SK-N-SH treated with all-trans-retinoic acid at 6 μM for 48 hours (cell line): ENCODE data around the gene ZNF283.

Experiments used
- BACH2 ChIP-seq: fragments of 250-450 bp; sonication (Bioruptor Pico); IDR thresholded peaks from 2 replicates; pipeline ENCODE4 v1.9.0; 2021; ENCODE audit warnings: mild to moderate bottlenecking, borderline replicate concordance
- GLIS3 ChIP-seq: fragments of 250-450 bp; sonication (Bioruptor Pico); IDR thresholded peaks from 2 replicates; pipeline ENCODE4 v1.5.0; 2020; ENCODE audit warnings: mild to moderate bottlenecking, moderate library complexity
- ISL1 ChIP-seq: fragments of 250-450 bp; sonication (Bioruptor Pico); IDR thresholded peaks from 2 replicates; pipeline ENCODE4 v2.1.2; 2022; ENCODE audit warnings: mild to moderate bottlenecking, moderate library complexity
- OSR1 ChIP-seq: fragments of 250-450 bp; sonication (Bioruptor Pico); IDR thresholded peaks from 2 replicates; pipeline ENCODE4 v1.8.0; 2022; ENCODE audit warnings: moderate library complexity, mild to moderate bottlenecking, inconsistent platforms
- PATZ1 ChIP-seq: fragments of 250-450 bp; sonication (Bioruptor Pico); IDR thresholded peaks from 2 replicates; pipeline ENCODE4 v1.8.0; 2020; ENCODE audit warnings: mild to moderate bottlenecking, moderate library complexity, borderline replicate concordance
- POU6F1 ChIP-seq: fragments of 250-450 bp; sonication (Bioruptor Pico); IDR thresholded peaks from 2 replicates; pipeline ENCODE4 v1.8.0; 2021; ENCODE audit warnings: low read depth, mild to moderate bottlenecking, moderate library complexity, borderline replicate concordance
- RARB ChIP-seq: fragments of 250-450 bp; sonication (Bioruptor Pico); IDR thresholded peaks from 2 replicates; pipeline ENCODE4 v1.8.0; 2021; ENCODE audit warnings: mild to moderate bottlenecking, moderate library complexity
- SNAI2 ChIP-seq: fragments of 250-450 bp; sonication (Bioruptor Pico); IDR thresholded peaks from 2 replicates; pipeline ENCODE4 v1.5.0; 2020; ENCODE audit warnings: mild to moderate bottlenecking, moderate library complexity
- TOX ChIP-seq: fragments of 250-450 bp; sonication (Bioruptor Pico); IDR thresholded peaks from 2 replicates; pipeline ENCODE4 v1.8.0; 2021; ENCODE audit warnings: mild to moderate bottlenecking, moderate library complexity, borderline replicate concordance
- ZFP3 ChIP-seq: fragments of 250-450 bp; sonication (Bioruptor Pico); IDR thresholded peaks from 2 replicates; pipeline ENCODE4 v1.5.0; 2020; ENCODE audit warnings: mild to moderate bottlenecking, moderate library complexity
- ZNF70 ChIP-seq: fragments of 450-650 bp; formaldehyde crosslinking; IDR thresholded peaks from 2 replicates; pipeline ENCODE4 v1.5.0; 2020; ENCODE audit warnings: mild to moderate bottlenecking, moderate library complexity
- ZNF8 ChIP-seq: fragments of 450-650 bp; formaldehyde crosslinking; IDR thresholded peaks from 2 replicates; pipeline ENCODE4 v1.5.0; 2020; ENCODE audit warnings: mild to moderate bottlenecking, moderate library complexity
- TF ChIP-seq, protein P1 (sequence below): fragments of 250-450 bp; sonication (Bioruptor Pico); IDR thresholded peaks from 2 replicates; pipeline ENCODE4 v1.5.0; 2020; ENCODE audit warnings: mild to moderate bottlenecking, moderate library complexity

DNA sequence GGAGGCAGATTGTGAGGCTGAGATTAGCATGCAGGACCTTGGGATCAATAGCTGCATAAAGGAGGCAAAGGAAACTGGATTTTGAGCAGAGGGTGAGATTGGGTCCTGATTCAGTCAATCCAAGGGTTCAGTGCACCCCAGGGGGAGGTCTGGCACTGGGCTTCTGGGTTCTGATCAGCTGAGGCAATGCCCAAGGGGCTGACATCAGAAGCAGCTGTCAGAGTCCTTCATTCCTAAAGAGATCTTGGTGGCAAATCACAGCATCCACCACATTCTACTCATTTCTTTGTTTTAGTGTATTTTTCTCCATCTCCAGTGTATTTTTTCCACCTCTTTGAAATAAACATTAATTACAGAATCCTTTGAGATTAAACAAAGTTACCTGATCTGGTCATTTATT, 19.5 kb upstream of the ZNF283 start:
- TF ChIP-seq SNAI2 (CRISPR knock-in tag), result no peak
- no peak for TF ChIP-seq GLIS3 (CRISPR knock-in tag)
- TF ChIP-seq PATZ1, result no peak
- TF ChIP-seq BACH2 (CRISPR knock-in tag), result no peak
- TF ChIP-seq OSR1 (CRISPR knock-in tag), result no peak
- TF ChIP-seq, protein P1, sequence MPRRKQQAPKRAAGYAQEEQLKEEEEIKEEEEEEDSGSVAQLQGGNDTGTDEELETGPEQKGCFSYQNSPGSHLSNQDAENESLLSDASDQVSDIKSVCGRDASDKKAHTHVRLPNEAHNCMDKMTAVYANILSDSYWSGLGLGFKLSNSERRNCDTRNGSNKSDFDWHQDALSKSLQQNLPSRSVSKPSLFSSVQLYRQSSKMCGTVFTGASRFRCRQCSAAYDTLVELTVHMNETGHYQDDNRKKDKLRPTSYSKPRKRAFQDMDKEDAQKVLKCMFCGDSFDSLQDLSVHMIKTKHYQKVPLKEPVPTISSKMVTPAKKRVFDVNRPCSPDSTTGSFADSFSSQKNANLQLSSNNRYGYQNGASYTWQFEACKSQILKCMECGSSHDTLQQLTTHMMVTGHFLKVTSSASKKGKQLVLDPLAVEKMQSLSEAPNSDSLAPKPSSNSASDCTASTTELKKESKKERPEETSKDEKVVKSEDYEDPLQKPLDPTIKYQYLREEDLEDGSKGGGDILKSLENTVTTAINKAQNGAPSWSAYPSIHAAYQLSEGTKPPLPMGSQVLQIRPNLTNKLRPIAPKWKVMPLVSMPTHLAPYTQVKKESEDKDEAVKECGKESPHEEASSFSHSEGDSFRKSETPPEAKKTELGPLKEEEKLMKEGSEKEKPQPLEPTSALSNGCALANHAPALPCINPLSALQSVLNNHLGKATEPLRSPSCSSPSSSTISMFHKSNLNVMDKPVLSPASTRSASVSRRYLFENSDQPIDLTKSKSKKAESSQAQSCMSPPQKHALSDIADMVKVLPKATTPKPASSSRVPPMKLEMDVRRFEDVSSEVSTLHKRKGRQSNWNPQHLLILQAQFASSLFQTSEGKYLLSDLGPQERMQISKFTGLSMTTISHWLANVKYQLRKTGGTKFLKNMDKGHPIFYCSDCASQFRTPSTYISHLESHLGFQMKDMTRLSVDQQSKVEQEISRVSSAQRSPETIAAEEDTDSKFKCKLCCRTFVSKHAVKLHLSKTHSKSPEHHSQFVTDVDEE (CRISPR knock-in tag), result no peak
- no peak for TF ChIP-seq ZNF70 (CRISPR knock-in tag)
- no peak for TF ChIP-seq ISL1 (CRISPR knock-in tag)
- no peak for TF ChIP-seq TOX (CRISPR knock-in tag)
- no peak for TF ChIP-seq ZNF8 (CRISPR knock-in tag)
- TF ChIP-seq RARB (CRISPR knock-in tag), result no peak
- TF ChIP-seq ZFP3, result no peak
- no peak for TF ChIP-seq POU6F1 (CRISPR knock-in tag)
